ENCODE results near the gene MSI2. TPM values are rescaled to one million over a fixed set of nuclear protein-coding genes. Genes with fewer than 3 reads are reported as not detected.

MSI2 gene
- total RNA-seq, 4 donors from 2014 or later, result 9.9 to 18.5 (median 13.8) TPM

DNA sequence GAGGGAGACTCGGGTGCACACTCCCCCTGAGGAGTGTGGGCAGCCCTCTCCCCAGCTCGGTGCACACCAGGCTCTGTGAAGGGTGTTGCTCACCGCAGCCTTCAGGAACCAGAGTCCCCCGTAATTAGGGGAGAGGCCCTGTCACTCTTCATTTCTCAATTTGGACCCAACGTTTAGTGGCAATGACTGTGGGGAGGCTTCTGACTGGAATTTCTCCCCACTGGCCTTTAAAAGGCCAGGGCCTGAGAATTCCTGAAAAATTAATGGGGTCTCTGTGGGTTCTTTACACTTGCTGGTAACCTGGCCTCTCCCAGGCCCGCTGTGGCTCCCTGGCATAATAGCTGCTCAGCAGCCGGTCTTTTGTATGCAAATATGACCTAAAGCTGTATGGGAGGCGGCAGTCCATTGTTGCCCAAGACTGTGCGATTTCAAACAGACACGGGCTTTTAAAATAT is 209.7 kb downstream of the MSI2 start:
- no peak for TF ChIP-seq POLR2A (IDR thresholded peaks at IDR 0.05)
- TF ChIP-seq, protein P1, sequence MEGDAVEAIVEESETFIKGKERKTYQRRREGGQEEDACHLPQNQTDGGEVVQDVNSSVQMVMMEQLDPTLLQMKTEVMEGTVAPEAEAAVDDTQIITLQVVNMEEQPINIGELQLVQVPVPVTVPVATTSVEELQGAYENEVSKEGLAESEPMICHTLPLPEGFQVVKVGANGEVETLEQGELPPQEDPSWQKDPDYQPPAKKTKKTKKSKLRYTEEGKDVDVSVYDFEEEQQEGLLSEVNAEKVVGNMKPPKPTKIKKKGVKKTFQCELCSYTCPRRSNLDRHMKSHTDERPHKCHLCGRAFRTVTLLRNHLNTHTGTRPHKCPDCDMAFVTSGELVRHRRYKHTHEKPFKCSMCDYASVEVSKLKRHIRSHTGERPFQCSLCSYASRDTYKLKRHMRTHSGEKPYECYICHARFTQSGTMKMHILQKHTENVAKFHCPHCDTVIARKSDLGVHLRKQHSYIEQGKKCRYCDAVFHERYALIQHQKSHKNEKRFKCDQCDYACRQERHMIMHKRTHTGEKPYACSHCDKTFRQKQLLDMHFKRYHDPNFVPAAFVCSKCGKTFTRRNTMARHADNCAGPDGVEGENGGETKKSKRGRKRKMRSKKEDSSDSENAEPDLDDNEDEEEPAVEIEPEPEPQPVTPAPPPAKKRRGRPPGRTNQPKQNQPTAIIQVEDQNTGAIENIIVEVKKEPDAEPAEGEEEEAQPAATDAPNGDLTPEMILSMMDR (IDR thresholded peaks at IDR 0.05), result no peak
- intact Hi-C loops (cut with DNase I; ENCODE audit: low total_unique reads), result no loop called here
- WGBS, 2 donors, result 85 to 88% methylated on average over 10 of the region's 10 CpGs
- no peak for DNase-seq (ENCODE audit: low spot score in 2 of 2)
- no peak overlapping the region for H3K4me3 ChIP-seq (ENCODE audit: low read depth, poor library complexity, severe bottlenecking)

DNA sequence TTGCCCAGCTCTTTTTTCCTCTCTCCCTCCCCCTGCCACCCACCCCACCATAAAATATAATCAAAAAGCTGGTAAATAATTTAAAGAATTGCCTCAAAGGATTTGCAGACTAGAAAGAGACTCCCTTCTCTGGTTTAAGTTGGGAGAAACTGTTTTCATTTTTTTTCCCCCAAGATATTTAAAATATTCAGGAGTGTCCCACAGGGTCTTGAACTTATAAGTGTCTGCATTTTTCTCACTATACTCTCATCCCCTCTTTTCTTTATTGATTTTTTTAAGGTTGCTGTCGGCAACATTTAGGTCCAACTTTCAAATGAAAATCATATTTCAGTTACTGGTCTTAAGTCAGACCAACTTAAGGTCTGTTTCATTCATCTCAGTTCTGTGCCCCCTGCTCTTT is 210.2 kb downstream of the MSI2 start:
- no peak for DNase-seq (ENCODE audit: low spot score in 2 of 2)
- no peak overlapping the region for H3K4me3 ChIP-seq (ENCODE audit: low read depth, poor library complexity, severe bottlenecking)
- TF ChIP-seq POLR2A (IDR thresholded peaks at IDR 0.05), result no peak
- TF ChIP-seq, protein P1 (IDR thresholded peaks at IDR 0.05), result no peak
- WGBS, 2 donors, result 93 to 100% methylated on average over 1 of the region's 1 CpG
- intact Hi-C loops (cut with DNase I; ENCODE audit: low total_unique reads), result no loop called here

DNA sequence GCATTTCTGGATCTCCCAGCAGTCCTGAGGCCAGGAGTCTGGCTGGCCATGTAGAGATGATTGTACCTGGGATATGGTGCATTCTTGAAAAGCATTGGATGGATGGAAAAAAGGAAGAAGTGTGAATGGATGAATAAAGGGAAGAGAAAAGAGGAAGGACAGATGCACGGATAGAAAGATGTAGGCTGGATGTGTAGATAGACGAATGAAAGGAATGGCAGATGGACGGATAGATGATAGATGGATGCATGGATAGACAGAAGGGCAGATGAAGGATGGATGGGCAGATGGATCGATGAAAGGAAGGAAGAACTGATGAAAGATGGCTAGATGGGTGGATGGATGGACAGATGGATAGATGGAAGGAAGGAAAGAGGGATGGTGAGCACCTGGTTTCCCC is 210.9 kb downstream of the MSI2 start:
- intact Hi-C loops (cut with DNase I; ENCODE audit: low total_unique reads), result no loop called here
- no peak for DNase-seq (ENCODE audit: low spot score in 2 of 2)
- WGBS, 2 donors, result 93 to 96% methylated on average over 4 of the region's 4 CpGs
- H3K4me3 ChIP-seq (ENCODE audit: low read depth, poor library complexity, severe bottlenecking), result no peak overlapping the region
- no peak for TF ChIP-seq POLR2A (IDR thresholded peaks at IDR 0.05)
- TF ChIP-seq, protein P1 (IDR thresholded peaks at IDR 0.05), result peak in 1 of 3 donors; percentile 27

DNA sequence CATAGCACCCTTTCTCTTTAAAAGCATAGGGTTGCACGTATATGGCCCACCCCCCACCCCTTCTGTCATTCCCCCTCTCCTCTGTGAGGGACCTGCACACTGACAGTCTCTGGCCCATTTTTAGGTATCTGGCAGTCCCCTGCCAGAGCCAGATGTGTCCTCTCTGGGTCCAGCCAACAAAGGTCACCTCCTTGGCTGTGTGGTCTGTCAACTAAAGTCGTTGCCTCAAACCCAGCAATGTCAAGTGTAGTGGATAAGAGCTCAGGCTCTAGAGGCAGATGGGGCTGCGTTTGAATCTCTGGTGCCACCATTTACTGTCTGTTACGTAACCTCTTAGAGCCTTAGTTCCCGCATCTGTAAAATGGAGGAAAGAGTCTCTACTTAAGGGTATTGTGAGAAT is 211.5 kb downstream of the MSI2 start:
- DNase-seq (ENCODE audit: low spot score in 2 of 2), result no peak
- H3K4me3 ChIP-seq (ENCODE audit: low read depth, poor library complexity, severe bottlenecking), result no peak overlapping the region
- 96 to 98% methylated on average over 5 of the region's 5 CpGs for WGBS, 2 donors
- intact Hi-C loops (cut with DNase I; ENCODE audit: low total_unique reads), result no loop called here
- TF ChIP-seq, protein P1 (IDR thresholded peaks at IDR 0.05), result no peak
- TF ChIP-seq POLR2A (IDR thresholded peaks at IDR 0.05), result no peak

DNA sequence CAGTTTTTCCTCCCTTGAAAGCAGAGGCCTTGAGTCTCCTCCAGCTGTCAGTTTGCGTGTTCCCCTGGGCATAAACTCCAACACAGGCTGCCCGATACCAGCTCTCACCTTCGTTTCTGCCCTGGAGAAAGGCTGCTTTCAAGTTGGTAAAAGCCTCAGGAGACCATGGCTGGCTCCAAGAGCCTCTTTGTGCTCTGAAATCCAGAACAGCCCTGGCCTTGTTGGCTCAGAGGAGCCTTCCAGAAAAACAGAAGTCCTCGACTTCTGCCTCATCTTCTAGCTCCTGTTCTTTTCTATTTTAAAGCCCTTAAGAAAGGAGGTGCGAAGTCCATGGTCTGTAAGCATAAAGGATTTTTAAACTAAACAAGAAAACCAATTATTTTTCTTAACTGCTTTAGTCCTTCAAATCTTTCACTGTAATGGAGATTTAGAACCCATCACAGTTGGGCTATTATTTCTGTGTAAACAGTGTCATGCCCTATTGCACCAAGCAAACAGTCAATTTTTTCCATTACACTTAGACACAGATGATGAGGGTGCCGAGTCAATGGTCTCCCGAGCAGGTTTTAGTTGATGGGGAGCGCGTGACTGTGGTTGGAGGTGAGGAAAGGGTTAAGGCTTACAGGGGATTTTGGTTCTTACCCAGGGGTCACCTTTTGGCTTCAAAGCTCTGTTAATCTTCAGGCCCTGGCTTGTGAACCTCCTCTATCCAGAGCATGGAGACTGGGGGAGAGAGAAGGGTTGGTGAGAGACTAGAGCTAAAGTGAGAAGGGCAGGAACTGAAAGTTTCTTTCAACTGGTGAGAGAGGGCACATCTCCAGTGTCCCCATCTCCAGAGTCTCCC is 212.8 kb downstream of the MSI2 start:
- intact Hi-C loops (cut with DNase I; ENCODE audit: low total_unique reads), result no loop called here
- 93 to 95% methylated on average over 9 of the region's 9 CpGs for WGBS, 2 donors
- no peak for DNase-seq (ENCODE audit: low spot score in 2 of 2)
- no peak overlapping the region for H3K4me3 ChIP-seq (ENCODE audit: low read depth, poor library complexity, severe bottlenecking)
- TF ChIP-seq, protein P1 (IDR thresholded peaks at IDR 0.05), result no peak
- no peak for TF ChIP-seq POLR2A (IDR thresholded peaks at IDR 0.05)
